Medulla oblongata (tissue), 1 donor: ENCODE results near the gene PRKAR1B.
"Not testable (repeated sequence)": the region's sequence is repeated elsewhere in the genome, so short reads cannot be mapped to it uniquely, and the experiment has no call there.

ENCODE experiments used
- DNase-seq: peaks from one replicate; pipeline ENCODE4 v3.0.0-alpha.2; 2015; ENCODE audit errors: extremely low spot score

PRKAR1B gene

GRCh38 chr7:556837-557557 is 170.1 kb downstream of the PRKAR1B start:
- DNase-seq = no peak

DNA sequence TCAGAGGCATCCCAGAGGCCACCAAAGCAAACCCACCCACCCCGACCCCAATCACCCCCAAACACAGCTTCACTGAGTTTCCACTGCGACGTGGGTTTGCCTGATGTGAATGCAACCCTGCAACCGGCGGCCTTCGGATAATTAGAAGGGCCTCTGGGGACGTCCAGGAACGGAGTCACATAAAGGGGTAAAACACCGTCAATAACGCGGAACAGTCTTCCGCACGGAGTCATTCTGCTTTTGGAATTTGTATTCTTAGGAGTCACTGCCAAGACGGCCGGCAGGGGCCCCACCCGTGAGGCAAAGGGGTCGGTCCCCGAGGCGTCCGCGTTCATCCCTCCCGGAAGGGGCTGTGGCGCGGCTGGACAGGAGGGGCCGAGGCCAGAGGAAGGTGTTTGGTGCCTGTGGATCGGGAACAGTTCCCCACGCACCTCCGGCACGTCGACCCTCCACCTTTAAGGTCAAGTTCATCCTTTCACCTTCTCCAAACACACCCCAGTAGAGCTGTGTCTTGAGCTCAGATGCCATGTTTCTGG is 170.7 kb downstream of the PRKAR1B start:
- DNase-seq = no peak

DNA sequence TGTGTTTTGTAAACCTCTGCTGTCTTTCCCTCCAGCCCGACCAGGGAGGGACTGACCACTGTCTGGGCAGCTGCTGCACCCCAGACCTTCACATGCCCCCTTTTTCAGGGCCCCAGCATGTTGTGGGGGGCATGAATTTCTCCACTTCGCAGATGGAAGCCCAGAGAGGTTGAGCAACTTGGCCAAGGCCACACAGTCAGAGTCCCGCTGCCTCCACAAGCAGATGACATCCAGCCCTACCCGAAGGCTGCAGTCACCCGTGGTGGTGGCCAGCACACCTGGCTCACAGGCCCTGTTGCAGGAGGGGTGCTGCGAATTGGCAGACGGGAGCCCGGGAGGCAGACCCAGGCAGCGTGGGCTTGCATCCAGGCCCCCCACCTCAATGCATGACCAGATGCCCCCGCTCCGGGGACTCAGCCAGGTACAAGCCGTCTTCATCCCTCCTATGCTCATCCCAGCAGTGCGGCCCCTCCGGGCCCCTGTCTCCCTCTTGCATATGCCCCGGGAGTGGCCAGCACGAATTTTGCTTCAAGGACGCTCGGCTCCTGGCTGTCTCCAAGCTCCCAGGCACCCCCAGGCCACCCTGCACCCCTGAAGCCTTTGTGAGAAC is 171.4 kb downstream of the PRKAR1B start:
- no peak for DNase-seq

DNA sequence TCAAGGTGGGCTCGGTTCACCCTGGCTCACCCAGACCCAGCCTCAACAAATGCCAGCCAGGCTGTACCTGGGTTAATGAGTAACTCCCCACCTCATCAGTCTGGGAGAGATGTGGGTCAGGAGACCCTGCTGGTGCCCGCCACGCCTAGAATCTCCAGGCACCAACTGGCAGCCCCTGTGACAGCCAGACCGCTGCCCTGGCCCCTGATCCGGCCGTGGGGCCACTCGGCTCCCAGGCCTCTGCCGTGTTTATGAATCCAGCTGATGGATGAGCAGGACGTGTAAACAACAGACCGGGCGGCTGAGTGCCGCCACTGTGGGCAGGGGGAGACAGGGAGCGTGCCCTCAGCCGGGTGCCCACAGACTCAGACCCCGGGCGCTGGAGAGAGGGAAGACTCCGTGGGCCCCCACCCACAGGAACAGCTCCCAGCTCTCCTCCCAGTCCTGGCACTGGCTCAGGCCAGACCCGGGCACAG is 173.4 kb downstream of the PRKAR1B start:
- no peak for DNase-seq

DNA sequence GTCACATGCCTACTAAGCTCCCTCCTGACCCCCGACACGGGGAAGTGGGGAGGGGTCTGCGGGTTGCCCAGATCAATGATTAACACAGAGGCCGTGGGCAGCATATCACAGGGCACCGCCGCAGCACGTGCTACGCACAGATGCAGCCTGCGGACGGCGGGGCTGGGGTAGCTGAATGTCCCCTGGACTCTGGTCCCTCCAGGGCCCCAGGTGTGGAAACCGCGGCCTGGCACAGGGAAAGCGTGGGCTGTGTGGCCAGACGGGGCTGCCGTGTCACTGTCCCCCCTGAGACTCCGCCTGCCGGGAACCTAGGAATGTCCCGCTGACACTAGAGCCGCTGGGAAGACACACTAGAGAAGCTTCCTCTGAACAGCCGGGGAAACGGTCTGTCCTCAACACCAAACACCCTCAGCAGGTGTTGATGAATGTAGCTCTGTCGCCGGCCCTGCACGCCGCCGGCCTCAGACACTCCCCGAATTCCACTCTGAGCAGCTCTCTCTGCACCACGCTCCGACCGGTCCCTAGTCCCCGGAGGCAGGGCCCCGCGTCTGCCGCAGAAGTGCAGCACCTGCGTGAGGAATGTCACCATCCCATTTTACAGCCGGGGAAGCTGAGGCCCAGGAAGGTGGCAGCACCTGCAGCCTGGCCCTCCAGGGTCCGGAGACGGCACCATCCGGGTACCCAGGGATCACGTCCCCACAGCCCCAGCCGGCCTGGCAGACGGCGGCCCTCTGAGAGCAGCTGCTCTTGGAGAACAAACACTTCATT is 174.0 kb downstream of the PRKAR1B start:
- no peak for DNase-seq

DNA sequence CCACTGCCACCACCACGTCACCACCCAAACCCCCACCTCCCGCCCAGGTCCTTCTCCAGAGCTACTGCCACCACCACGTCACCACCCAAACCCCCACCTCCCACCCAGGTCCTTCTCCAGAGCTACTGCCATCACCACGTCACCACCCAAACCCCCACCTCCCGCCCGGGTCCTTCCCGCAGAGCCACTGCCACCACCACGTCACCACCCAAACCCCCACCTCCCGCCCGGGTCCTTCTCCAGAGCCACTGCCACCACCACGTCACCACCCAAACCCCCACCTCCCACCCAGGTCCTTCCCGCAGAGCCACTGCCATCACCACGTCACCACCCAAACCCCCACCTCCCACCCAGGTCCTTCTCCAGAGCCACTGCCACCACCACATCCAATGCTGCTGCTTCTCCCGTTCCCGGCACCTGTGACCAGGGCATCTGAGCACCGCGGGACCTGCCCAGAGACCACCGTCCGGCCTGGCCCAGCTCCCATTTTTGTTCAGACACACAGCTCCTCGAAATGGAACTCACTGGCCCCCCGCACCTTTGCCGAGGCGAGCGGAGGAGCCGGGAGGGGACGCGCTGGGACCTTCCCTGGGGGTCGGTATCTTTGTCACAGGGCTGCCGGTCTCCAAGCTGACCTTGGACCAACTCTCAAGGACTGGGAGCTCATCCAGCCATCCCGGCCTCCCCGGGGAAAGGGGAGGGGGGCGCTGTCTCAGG is 174.8 kb downstream of the PRKAR1B start:
- DNase-seq = not testable (repeated sequence)

GRCh38 chr7:551615-551970 is 175.5 kb downstream of the PRKAR1B start:
- DNase-seq = not testable (repeated sequence)

GRCh38 chr7:550881-551614 is 176.0 kb downstream of the PRKAR1B start:
- DNase-seq = no peak

DNA sequence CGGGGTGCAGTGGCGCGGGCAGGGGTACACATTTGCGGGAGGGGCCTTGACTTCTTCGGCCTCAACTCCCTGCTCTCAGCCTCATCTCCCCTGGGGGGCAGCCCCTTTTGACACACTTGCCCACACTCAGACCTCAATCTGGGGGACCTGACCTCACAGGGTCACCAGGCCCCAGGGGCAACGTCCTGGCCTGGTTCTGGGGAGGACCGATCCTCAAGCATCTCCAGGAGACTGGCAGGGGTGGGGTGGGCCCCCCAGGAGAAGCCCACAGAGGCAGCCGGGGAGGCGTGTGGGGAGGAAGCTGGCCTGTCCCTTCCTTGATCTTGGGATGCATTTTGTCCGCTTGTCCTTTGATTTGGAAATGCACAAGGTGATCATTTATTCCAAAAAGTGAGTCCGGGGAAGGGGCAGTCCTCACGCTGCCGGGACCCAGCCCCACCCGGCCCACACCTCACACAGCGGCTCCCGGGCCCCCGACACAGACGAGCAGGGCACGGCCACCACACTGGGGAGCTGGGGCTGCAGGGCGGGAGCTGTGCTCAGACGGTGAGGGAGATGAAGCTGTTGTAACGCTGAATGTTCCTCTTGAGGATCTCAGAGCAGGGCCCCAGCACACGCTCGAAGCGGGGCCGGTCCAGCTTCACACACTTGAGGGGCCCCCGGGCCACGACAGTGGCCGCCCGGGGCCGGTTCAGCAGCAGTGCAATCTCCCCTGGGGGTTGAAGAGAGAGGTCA is 177.0 kb downstream of the PRKAR1B start:
- no peak for DNase-seq

DNA sequence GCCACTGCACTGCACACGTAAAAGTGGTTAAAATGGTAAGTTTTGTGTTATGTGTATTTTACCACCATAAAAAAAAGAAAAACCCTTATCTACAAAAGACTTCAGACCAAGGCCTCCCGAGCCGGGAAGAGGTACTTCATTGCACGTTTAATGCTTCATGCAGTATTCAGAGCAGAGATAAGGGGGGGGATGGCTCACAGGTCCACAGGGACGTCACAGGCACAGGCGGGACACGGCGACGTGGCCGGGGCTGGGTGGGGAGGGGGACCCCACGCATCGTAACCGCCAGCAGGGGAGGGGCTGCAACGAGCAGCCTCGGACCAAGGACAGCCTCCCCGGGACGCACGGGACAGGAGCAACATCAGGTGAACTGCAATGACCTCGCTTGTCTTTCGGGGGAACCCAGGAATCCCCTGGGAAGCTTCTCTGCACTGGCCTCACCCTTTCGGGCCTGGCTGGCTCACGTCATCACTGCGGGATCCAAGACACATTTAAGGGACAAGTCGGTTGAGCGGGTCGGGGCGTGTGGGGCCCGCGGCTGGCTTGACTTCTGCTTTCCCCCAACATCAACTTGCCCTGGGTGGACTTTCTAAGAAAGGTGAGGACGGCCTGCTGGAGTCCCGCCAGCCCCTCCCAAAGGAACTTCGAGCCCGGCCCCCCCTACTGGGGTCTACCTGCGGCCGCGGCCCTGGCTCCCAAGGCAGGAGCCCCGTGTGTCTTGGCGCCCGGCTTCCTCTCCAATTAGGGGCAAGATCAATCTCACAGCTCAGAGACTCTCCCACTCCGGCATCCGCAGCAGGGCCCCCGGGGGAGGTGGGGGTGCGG is 177.8 kb downstream of the PRKAR1B start:
- DNase-seq = no peak

DNA sequence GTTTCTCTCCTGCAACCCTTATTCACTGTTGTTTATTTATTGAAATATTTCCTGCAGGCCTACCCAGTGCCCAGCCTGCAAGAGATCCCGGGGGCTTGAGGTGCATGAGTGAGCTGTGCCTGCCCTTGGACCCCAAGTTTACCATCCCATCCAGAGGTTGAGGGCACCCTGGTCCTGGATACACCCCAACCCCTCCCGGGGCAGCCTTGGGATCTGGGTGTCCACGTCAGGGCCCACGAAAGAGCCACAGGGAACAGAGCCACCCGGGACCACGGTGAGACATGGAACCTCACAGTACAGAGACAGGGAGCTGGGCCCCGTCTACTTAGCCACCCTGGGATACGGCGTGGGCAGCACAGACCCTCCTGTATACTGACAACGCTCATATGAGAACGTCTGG is 178.7 kb downstream of the PRKAR1B start:
- no peak for DNase-seq

- no peak for DNase-seq
Measured at GRCh38 chr7:545470-545869, 181.6 kb downstream of the PRKAR1B start.

GRCh38 chr7:544338-545221 is 182.5 kb downstream of the PRKAR1B start:
- DNase-seq = no peak

- DNase-seq = no peak
Measured at GRCh38 chr7:543501-544337, 183.4 kb downstream of the PRKAR1B start.

- no peak for DNase-seq
Measured at GRCh38 chr7:542713-543500, 184.2 kb downstream of the PRKAR1B start.

- DNase-seq = no peak
Measured at GRCh38 chr7:542131-542712, 184.9 kb downstream of the PRKAR1B start.
